Fibroblast of pulmonary artery (primary cell): ENCODE results near the gene PTCSC3.

Source experiments
- DNase-seq: peaks from one replicate; pipeline ENCODE4 v3.0.0-alpha.2; 2010; ENCODE audit warnings: low read depth
- H3K4me3 ChIP-seq: replicated peaks from 2 replicates; pipeline ENCODE4 v1.5.1; 2011; ENCODE audit warnings: low read depth, mild to moderate bottlenecking, control low read depth, low read length, moderate library complexity
- CTCF ChIP-seq: IDR thresholded peaks from 2 replicates; pipeline ENCODE4 v1.5.1; 2011; ENCODE audit warnings: mild to moderate bottlenecking, control low read depth, low read length, inconsistent platforms; ENCODE audit errors: missing control alignments

Gene PTCSC3

GRCh38 chr14:36091096-36091495, 85.4 kb downstream of the PTCSC3 start:
- peak; percentile 4 for DNase-seq
- no peak for TF ChIP-seq CTCF
- no peak overlapping the region for H3K4me3 ChIP-seq

- DNase-seq, result no peak
- TF ChIP-seq CTCF, result no peak
Measured at GRCh38 chr14:36087411-36087810, 89.1 kb downstream of the PTCSC3 start.

GRCh38 chr14:36086629-36087395, 89.7 kb downstream of the PTCSC3 start:
- no peak overlapping the region for H3K4me3 ChIP-seq
- TF ChIP-seq CTCF, result no peak
- no peak for DNase-seq

More at GRCh38 chr14:36087411-36087810, 89.1 kb downstream of the PTCSC3 start:
- H3K4me3 ChIP-seq, result no peak overlapping the region

- TF ChIP-seq CTCF, result no peak
- no peak overlapping the region for H3K4me3 ChIP-seq
- no peak for DNase-seq
Measured at GRCh38 chr14:36085861-36086260, 90.7 kb downstream of the PTCSC3 start.
